Measurements from ENCODE around the gene GEMIN2. TPM values are rescaled to one million over a fixed set of nuclear protein-coding genes. Genes with fewer than 3 reads are reported as not detected.

The GEMIN2 gene
- polyA plus RNA-seq, 3 donors from 2014 or later: 8.6 to 12.8 (median 10.1) TPM

Other genes starting within 250 kb of the GEMIN2 start
- 10 to 100 TPM; 19.3 to 35.1 (median 29.1) TPM for gene SEC23A, start 11.1 kb upstream of the GEMIN2 start, polyA plus RNA-seq
- 10 to 100 TPM; 11.2 to 19.0 (median 13.0) TPM for gene TRAPPC6B, start 56.0 kb downstream of the GEMIN2 start, polyA plus RNA-seq
- 10 to 100 TPM in 2 of 3 donors, 1 to 10 TPM in 1; 9.5 to 34.7 (median 17.1) TPM for gene PNN, start 60.9 kb downstream of the GEMIN2 start, polyA plus RNA-seq
- gene MIA2, start 119.6 kb downstream of the GEMIN2 start, polyA plus RNA-seq: 10 to 100 TPM; 14.1 to 38.6 (median 27.6) TPM